Measurements from ENCODE around the gene TMEM233.

Gene TMEM233

GRCh38 chr12:119593578-119594398 is at the start of gene TMEM233:
TSS of gene TMEM233 (plus strand) at chr12:119593774. CDS start at chr12:119593849, 75 bp downstream.
- no peak for DNase-seq (ENCODE audit: low spot score)

GRCh38 chr12:119544765-119545625 is 48.6 kb upstream of the TMEM233 start:
- DNase-seq (ENCODE audit: low spot score), result peak; percentile 84

DNA sequence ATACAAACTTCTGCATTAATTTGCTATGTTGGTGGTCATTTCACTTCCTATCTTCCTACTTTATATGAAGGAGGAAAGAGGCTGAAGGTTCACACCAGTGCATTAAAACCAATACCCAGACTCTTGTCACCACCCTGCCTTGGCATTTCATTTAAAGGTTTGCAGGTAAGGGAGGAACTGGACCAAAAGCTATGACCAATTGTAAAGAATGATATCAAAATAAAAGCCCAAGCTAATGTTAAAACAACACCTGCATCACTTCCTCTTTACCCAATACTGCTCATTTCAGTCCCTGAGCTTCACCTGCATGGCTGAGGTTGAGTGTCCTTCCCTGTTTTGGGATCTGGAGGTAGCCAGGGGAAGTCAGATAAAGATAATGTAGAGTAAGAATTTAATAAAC is 47.2 kb upstream of the TMEM233 start:
- DNase-seq (ENCODE audit: low spot score), result no peak

DNA sequence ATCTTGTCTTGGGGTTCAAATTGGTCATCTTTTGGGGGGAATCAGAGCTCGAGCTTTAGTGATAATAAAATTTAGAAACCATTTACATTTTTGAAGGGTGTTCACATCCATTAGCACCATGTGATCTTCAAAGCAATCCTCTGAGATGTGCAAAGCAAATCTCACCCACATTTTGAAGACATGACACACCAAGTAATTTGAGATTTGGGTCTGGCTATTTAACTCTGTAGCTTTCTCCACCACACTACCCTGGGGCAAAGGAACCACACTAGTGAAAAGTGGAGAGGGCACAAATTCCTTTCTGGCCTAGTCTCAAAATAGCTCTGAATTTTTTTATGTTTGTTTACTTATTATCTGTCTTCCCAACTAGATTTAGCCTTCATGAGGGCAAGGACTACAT is 46.6 kb upstream of the TMEM233 start:
- no peak for DNase-seq (ENCODE audit: low spot score)

- no peak for DNase-seq (ENCODE audit: low spot score)
These were observed 36.7 kb upstream of the TMEM233 start for GRCh38 chr12:119556854-119557253.

DNA sequence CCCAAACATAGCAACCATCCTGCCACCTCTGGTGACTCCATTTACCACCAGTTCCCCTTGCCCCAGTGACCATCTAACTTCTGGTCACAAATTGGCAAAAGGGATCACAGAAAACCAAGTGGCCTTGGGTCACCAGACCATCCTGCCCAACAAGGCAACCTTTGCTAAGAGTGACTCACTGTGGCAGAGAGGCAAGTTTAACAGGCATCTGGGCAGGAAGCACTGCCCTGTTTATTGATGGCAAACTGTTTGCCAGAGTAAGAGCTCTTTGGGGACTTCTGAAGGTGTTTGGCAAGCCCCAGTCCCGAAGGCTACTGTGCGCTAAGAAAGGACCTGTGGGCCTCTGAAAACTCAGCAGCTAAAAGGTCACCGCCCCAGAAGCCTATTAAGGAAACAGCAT is 28.2 kb upstream of the TMEM233 start:
- DNase-seq (ENCODE audit: low spot score), result no peak

DNA sequence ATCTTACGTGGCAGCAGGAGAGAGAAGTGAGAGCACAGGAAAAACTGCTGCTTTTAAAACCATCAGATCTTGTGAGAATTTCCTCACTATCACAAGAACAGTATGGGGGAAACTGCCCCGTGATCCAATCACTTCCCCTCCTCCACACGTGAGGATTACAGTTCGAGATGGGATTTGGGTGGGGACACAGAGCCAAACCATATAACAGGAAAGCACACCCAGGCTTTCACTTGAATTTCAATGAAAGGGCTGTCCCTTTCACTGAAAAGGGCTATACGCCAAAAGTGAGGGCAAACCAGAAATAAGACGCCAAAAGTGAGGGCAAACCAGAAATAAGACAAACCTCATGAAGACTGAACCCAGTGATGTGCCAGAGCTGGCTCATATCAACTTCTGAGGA is 22.8 kb upstream of the TMEM233 start:
- DNase-seq (ENCODE audit: low spot score), result no peak

DNA sequence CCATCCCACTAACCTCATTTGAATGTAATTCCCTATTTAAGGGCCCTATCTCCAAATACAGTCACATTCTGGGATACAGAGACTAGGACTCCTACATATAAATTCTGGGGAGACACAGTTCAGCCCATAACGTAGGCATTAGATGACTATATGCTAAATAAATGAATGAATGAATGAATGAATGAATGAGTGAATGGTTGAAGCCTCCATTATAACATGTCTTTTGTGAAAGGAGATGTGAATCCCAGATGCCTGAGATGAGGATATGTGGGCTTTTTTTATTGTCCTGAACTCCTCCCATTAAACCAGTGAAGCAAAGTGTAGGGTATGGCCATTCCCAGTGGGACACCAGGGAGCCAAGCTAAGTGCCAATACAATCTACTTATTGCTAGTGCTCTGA is 20.5 kb upstream of the TMEM233 start:
- no peak for DNase-seq (ENCODE audit: low spot score)

DNA sequence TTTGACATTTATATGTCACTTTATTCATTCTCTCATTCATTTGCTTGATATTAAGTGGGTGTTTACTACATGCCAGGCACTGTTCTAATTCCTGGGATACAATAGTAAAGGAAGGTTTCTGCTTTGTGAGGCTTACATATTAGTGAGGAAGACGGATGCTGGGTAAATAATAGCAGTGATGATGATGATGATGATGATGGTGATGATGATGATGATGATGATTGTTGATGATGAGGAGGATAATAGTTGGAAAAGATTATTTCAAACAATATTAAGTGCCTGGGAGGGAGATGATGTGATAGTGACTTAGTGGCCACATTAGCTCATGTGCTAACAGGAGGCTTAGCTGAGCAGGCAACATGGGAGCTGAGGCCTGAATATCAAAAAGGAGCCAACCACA is 19.3 kb upstream of the TMEM233 start:
- no peak for DNase-seq (ENCODE audit: low spot score)

DNA sequence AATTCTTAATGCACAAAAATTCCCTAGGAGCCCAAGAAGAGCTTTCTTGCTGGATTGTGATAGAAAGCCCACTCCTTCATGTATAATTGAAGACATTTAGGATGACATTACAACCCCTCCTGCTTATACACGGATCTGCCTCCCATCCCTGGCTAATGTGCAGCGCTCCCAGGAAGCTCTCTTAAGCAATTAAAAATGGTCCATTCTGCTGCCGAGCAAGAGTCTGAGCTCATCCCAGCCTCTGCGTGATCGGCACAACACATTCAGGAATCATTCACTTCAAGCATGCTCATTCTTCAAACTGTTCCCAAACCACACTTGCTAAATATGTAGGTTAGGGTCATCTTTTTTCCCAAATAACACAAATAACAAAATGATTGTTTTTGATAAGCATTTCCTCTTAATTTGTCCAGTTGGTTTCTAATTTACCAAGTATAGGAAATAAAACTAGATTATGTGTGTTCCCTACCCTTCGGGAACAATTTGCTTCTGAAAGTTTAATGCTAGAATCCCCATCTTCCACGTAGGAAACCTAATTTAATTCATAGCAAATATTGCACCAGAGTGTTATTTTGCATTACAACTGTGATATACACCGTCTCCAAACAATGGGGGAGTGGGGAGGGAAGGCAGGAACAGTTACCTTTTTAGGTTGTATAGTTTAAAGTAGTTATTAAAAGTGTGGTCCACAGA is 17.3 kb upstream of the TMEM233 start:
- DNase-seq (ENCODE audit: low spot score), result no peak

DNA sequence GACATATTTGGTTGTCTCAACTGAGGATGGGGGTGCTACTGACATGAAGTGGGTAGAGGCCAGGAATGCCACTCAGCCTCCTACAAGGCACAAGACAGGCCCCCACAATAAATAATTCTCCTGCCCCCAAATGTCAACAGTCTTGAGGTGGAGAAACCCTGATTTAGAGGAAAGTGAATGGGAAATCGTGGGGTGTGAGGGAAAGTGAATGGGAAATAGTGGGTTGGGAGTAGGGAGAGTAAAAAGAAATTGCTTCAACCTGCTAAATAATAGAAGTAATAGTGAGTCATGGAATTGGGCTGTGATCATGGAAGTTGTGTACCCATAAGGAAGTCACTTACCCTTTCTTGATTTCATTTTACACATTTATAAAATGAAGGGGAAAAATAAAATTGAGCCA is 16.7 kb upstream of the TMEM233 start:
- no peak for DNase-seq (ENCODE audit: low spot score)

GRCh38 chr12:119578112-119578511 is 15.5 kb upstream of the TMEM233 start:
- no peak for DNase-seq (ENCODE audit: low spot score)

GRCh38 chr12:119589097-119589496 is 4.5 kb upstream of the TMEM233 start:
- DNase-seq (ENCODE audit: low spot score), result no peak

DNA sequence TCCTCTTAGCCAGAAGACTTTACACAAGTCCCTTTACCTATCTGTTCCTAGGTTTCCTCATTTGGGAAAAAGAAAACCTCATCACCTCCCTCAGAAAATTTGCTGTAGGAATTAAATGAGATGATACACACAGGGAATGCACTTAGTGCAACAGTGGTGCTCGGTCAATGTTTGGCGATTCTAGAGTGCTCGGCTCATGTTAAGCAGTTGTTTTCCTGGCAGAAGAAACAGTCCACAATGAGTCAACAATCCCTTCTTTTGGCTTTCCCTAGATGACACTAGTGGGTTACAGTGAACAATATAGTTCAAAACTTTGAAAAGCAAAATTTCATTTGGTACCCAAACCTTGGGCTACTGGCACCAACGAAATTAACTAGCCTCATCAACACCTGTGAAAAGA is 3.9 kb upstream of the TMEM233 start:
- no peak for DNase-seq (ENCODE audit: low spot score)

GRCh38 chr12:119592232-119592631 is 1.3 kb upstream of the TMEM233 start:
- no peak for DNase-seq (ENCODE audit: low spot score)

GRCh38 chr12:119594399-119594730 is 791 bp downstream of the TMEM233 start:
- no peak for DNase-seq (ENCODE audit: low spot score)

DNA sequence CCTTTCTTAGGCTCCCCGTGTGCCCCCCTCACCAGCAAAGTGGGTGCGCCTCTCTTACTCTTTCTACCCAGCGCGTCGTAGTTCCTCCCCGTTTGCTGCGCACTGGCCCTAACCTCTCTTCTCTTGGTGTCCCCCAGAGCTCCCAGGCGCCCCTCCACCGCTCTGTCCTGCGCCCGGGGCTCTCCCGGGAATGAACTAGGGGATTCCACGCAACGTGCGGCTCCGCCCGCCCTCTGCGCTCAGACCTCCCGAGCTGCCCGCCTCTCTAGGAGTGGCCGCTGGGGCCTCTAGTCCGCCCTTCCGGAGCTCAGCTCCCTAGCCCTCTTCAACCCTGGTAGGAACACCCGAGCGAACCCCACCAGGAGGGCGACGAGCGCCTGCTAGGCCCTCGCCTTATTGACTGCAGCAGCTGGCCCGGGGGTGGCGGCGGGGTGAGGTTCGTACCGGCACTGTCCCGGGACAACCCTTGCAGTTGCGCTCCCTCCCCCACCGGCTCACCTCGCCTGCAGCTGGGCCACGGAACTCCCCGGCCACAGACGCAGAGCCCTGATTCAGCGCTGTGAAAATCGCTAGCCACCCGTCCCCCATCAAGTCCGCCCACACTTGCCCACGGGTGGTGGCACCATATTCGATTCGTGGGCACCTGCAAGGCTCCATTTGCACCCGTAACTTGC is 1.3 kb downstream of the TMEM233 start:
- DNase-seq (ENCODE audit: low spot score), result no peak

GRCh38 chr12:119598159-119598558 is 4.6 kb downstream of the TMEM233 start:
- no peak for DNase-seq (ENCODE audit: low spot score)

DNA sequence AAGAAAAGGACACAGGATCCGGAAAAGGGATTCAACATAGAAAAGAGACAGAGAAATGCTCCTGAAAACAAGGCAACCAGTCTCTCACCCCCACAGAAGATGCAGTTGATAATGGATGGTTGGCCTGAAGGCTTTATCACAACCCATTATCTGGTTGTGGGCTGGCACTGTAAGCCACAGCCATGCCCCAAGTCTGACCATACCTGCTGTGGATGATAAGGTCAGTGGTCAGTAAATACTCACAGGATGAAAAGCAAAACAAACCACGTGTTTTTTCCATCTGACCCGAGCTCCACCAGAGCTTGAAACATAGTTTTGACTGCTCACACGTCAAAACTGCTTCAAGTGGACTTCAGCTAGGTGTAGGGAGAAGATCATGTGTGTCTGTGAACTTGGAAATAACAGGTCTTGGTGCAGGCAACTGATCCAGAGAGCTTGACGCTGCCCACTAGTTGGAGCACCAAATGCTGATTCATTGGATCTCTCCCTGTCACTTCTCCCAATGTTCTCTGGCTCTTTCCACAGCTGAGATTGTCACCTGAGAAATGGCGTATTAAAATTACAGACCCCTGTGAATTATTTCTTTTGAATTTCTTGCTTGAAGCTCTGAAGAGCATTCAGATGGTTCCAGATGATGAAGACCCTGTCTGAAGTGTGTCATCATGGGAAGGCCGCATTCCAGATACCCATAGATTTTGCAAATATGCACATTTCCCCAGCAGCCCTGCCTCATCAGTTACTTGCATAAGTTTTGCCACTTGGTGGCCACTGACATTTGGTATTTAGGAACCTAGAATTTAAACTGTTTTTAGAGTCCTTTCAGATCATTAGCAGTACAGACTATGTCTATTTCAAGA is 8.5 kb downstream of the TMEM233 start:
- no peak for DNase-seq (ENCODE audit: low spot score)

- DNase-seq (ENCODE audit: low spot score), result no peak
These were observed 9.1 kb downstream of the TMEM233 start for GRCh38 chr12:119602734-119603094.

DNA sequence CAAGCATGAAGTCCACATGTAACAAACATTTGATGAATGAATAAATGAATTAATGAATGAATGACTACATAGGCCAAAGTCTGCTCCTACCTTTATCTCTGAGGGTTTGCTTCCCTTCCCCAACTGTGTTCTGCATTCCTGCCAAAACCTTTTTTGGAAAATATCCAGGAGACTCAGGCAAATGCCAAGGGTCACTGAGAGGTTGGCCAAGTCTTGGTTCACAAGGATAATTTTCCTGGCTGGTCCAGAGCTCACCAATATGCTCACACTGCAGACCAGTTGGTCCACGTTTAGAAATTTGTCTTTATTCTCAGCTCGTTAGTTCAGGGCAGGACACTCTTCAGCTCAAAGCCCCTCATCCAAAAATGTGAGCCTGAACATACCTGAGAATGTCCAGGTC is 10.2 kb downstream of the TMEM233 start:
- no peak for DNase-seq (ENCODE audit: low spot score)

All from AG08395 (cell line).